OCI-LY3 (cell line): ENCODE measurements around the gene SLN.

Experiments
- H2AFZ ChIP-seq: fragments of 200-600, 300-600 bp; shearing (Covaris generic); 2 replicates; pipeline ENCODE4 v1.6.0; 2014; ENCODE audit warnings: antibody characterized with exemption, low read depth, low read length
- H3K27ac ChIP-seq: fragments of 200-600, 300-600 bp; sonication (generic); 2 replicates; pipeline ENCODE4 v1.5.1; 2014; ENCODE audit warnings: mild to moderate bottlenecking, low read length, moderate library complexity, mixed read lengths
- H3K27me3 ChIP-seq: fragments of 200-600, 300-600 bp; sonication (generic); 2 replicates; pipeline ENCODE4 v1.6.1; 2014; ENCODE audit warnings: low read depth, low read length, mixed read lengths
- H3K36me3 ChIP-seq: fragments of 200-600, 300-600 bp; sonication (generic); replicated peaks from 2 replicates; pipeline ENCODE3; 2014; ENCODE audit warnings: low read depth, low read length, mixed read lengths
- H3K4me1 ChIP-seq: fragments of 300-600, 200-600 bp; sonication (generic); 2 replicates; pipeline ENCODE4 v1.6.1; 2014; ENCODE audit warnings: low read length, mixed read lengths
- H3K4me2 ChIP-seq: fragments of 200-600, 300-600 bp; sonication (generic); 2 replicates; pipeline ENCODE4 v1.6.1; 2014; ENCODE audit warnings: low read length, mixed read lengths
- H3K4me3 ChIP-seq: fragments of 300-600, 200-600 bp; sonication (generic); 2 replicates; pipeline ENCODE4 v1.5.1; 2014; ENCODE audit warnings: antibody characterized with exemption, mild to moderate bottlenecking, low read length, moderate library complexity
- H3K79me2 ChIP-seq: fragments of 300-600, 200-600 bp; shearing (Covaris generic); 2 replicates; pipeline ENCODE4 v1.6.1; 2014; ENCODE audit warnings: mild to moderate bottlenecking, low read length, mixed read lengths
- H3K9ac ChIP-seq: fragments of 300-600, 200-600 bp; shearing (Covaris generic); 2 replicates; pipeline ENCODE4 v1.6.0; 2014; ENCODE audit warnings: mild to moderate bottlenecking, low read length, moderate library complexity
- H3K9me3 ChIP-seq: fragments of 200-600, 300-600 bp; shearing (Covaris generic); 2 replicates; pipeline ENCODE4 v1.6.1; 2014; ENCODE audit warnings: low read length, mixed read lengths; ENCODE audit not compliant: insufficient read depth
- H4K20me1 ChIP-seq: fragments of 200-600, 300-600 bp; sonication (generic); 2 replicates; pipeline ENCODE4 v1.6.1; 2016; ENCODE audit warnings: low read length, mixed read lengths; ENCODE audit not compliant: insufficient read depth
- CTCF ChIP-seq: fragments of 200-600, 300-600 bp; sonication (generic); IDR thresholded peaks from 2 replicates; pipeline ENCODE4 v1.5.1; 2014; ENCODE audit warnings: antibody characterized with exemption, low read length, low read depth
- EZH2phosphoT487 ChIP-seq: fragments of 200-600 bp; shearing (Covaris generic); IDR thresholded peaks from 2 replicates; pipeline ENCODE4 v1.6.1; 2018; ENCODE audit warnings: antibody characterized with exemption, mixed run types, low read depth

Gene SLN

DNA sequence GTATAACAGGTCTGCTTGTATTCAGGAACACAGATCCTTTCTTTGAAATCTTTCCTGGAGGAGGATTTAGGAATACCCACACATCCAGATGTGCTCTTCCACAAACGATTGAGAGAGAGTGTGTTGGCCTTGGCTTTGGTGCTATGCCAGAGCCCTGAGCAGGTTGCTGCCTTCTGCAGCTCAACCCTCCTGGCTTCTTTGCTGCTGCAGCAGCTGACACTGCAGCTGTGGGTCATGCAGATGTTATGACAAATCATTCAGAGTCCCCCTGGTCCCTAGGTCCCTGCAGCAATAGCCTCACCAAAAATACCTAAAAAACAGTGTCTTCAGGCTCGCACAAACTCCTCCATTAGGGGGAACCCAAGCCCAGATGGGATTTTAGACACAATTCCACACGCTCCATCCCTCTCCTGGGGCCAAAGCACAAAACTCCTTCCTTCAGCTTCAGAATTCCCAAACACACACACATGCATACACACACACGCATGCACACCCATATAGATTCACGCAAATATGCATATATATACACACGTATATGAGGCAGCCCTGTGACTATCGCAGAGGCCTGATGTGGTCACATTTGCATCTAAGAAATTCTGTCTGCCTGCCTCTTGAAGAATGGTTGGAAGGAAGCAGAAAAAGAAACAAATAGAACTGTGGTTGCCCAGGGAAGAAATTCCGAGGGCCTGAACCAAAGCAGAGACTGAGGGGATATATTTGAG lies 35.4 kb downstream of the SLN start:
- Histone ChIP-seq H3K9ac (no peak overlapping the region), H3K4me3 (no peak overlapping the region), H3K79me2 (no peaks in the 10 kb centered on the region), H3K4me1 (no peaks in the 10 kb centered on the region), H3K27me3 (no peaks in the 10 kb centered on the region), H3K9me3 (no peaks in the 10 kb centered on the region), H4K20me1 (no peaks in the 10 kb centered on the region), H3K4me2 (no peak overlapping the region), H2AFZ (no peak overlapping the region), H3K36me3 (no peaks in the 10 kb centered on the region), H3K27ac (no peak overlapping the region)
- no peak for TF ChIP-seq CTCF
- TF ChIP-seq EZH2phosphoT487, result no peak

DNA sequence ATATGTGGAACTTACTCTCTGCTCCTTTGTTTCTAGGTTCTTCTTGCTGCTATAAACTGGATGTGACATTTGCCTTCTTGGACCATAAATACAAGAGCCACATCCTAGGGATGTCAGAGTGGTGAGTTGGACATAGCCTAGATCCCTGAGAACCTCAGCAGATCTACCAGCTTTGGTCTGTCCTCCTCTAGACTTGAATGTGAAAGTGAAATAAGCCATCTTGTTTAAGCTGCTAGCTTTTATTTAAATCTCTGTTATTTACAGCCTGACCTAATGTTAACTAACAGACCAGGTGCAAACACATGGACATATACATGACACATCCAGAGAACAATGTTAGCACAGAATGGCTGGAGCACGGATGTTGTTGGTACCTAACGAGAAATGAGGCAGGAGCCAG lies 36.0 kb downstream of the SLN start:
- H3K27ac ChIP-seq, result no peak overlapping the region
- no peak overlapping the region for H3K4me3 ChIP-seq
- no peaks in the 10 kb centered on the region for H3K27me3 ChIP-seq
- no peaks in the 10 kb centered on the region for H3K36me3 ChIP-seq
- no peaks in the 10 kb centered on the region for H4K20me1 ChIP-seq
- H3K79me2 ChIP-seq, result no peaks in the 10 kb centered on the region
- no peak overlapping the region for H3K9ac ChIP-seq
- no peaks in the 10 kb centered on the region for H3K9me3 ChIP-seq
- no peak overlapping the region for H3K4me2 ChIP-seq
- H2AFZ ChIP-seq, result no peak overlapping the region
- TF ChIP-seq CTCF (no peak), EZH2phosphoT487 (no peak)
- H3K4me1 ChIP-seq, result no peaks in the 10 kb centered on the region

GRCh38 chr11:107669893-107670601 lies 41.8 kb downstream of the SLN start:
- Histone ChIP-seq H3K9me3 (no peaks in the 10 kb centered on the region), H2AFZ (no peak overlapping the region), H3K4me3 (no peak overlapping the region), H3K27me3 (no peaks in the 10 kb centered on the region), H3K27ac (no peak overlapping the region), H3K79me2 (no peaks in the 10 kb centered on the region), H3K4me2 (no peak overlapping the region), H4K20me1 (no peaks in the 10 kb centered on the region), H3K9ac (no peak overlapping the region), H3K36me3 (no peaks in the 10 kb centered on the region), H3K4me1 (no peaks in the 10 kb centered on the region)
- no peak for TF ChIP-seq CTCF
- no peak for TF ChIP-seq EZH2phosphoT487

DNA sequence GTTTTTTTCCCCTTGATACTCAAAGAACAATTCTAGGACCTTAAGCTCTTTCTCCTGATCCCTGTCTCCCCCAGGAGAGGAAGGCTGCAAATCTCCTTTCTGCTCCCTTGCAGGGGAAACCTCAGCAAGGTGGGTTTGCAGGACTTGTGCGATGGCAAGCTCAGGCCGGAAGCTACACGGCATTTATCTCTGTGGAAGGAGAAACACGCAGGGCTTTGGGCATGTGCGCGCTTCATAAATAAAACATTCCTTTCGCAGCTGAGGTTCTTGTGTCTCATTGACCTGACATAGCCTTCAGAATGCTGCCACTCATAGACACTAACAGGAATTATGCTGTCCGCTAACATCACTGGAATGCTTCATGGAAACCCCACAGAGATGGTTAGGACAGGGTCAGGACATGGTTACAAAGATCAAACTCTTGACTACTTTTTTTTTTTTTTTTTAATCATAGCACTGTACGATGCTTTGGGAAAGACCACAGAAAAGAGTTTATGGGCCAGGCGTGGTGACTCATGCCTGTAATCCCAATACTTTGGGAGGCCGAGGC lies 42.6 kb downstream of the SLN start:
- H3K27me3 ChIP-seq, result no peaks in the 10 kb centered on the region
- no peaks in the 10 kb centered on the region for H3K4me1 ChIP-seq
- TF ChIP-seq CTCF, result no peak
- TF ChIP-seq EZH2phosphoT487, result no peak
- no peaks in the 10 kb centered on the region for H4K20me1 ChIP-seq
- no peak overlapping the region for H3K9ac ChIP-seq
- H3K4me3 ChIP-seq, result no peak overlapping the region
- H3K9me3 ChIP-seq, result no peaks in the 10 kb centered on the region
- H3K36me3 ChIP-seq, result no peaks in the 10 kb centered on the region
- H3K27ac ChIP-seq, result no peak overlapping the region
- no peaks in the 10 kb centered on the region for H3K79me2 ChIP-seq
- H3K4me2 ChIP-seq, result no peak overlapping the region
- H2AFZ ChIP-seq, result no peak overlapping the region
